Measurements from ENCODE around the gene DNAH3.
"Not testable (repeated sequence)": the region's sequence is repeated elsewhere in the genome, so short reads cannot be mapped to it uniquely, and the experiment has no call there.

Gene DNAH3

DNA sequence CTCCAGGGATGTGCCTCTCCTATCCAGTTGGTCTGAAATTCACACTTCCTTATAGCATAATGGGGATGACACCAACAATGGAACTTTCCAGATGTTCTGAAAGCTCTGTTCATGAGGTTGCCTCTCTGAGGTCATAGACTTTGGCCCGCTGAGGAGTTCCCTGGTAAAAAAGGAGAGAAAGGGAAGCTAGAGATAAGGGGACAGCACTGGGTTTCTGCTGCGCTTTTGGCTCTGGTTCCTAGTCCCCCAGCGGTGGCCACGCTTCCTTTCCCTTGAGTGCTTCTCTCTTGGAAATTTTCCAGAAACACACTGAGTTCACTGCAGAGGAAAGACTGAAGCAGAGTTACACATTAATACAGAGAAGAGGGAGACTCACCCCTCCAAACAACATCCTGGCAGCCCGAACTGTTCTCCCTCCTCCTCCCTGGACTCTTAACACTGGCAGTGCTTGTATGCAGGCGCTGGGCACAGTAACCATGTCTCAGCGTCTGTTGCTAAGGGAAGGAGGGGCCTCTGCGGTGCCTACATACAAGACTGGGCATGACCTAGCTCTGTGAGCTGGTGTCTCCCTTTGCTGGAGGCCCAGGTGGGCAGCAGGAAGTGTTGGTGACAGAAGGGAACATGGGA, at the start of gene DNAH3:
DNAH3 (minus strand) TSS at position 472 of the 627 bp plus-strand sequence. CDS start 527 bp downstream, outside the sequence.
- no peak for DNase-seq (ENCODE audit: low read depth)

- DNase-seq (ENCODE audit: low read depth): no peak
Observed at GRCh38 chr16:21199607-21200218, 49.1 kb upstream of the DNAH3 start.

DNA sequence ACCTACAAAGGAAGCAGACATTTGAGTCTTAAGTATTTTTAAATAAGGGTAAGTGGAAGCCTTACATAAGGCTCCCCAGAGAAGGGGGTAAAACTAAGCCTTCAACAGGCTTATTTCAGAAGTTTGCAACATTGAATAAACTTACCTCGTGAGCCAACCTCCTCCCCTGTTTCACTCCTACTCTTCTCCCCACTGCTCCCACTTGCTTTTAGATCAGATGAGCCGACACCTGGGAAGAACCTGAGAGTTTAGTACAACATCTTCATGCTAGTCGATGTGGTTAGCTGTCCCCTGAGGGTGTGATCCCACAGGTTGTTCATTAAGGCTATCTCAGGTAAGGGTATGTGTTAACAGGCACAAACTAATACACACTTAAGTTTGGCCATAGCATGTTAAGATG, 47.0 kb upstream of the DNAH3 start:
- DNase-seq (ENCODE audit: low read depth): no peak

- no peak for DNase-seq (ENCODE audit: low read depth)
Observed at GRCh38 chr16:21197112-21197511, 46.5 kb upstream of the DNAH3 start.

- not testable (repeated sequence) for DNase-seq (ENCODE audit: low read depth)
Observed at GRCh38 chr16:21195330-21195729, 44.7 kb upstream of the DNAH3 start.

DNA sequence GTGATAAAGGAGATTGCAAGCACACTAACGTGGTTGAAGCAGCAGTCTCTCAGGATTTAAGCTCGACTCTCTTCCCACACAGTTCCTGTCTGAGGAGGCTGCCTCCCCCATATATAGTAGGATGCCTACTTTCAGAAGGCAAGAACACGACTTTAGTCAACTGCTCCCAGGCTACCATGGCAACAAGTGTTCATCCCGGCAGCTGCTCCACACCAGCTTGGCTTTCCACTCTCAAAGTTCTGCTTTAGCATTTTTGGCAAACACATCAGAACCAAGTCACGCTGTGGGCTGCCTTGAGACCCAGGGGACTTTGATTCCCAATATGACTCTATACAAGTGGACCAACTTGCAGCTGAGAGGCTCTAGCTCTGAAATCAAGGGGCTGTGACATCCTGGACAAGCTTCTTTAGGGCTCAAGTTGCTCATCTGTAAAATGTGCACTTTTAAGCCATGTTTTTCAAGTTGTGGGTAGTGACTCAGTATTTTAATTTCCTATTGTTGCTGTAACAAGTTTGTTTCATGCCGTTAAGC, 44.2 kb upstream of the DNAH3 start:
- no peak for DNase-seq (ENCODE audit: low read depth)

GRCh38 chr16:21192991-21193390, 42.3 kb upstream of the DNAH3 start:
- no peak for DNase-seq (ENCODE audit: low read depth)

GRCh38 chr16:21190599-21190998, 40.0 kb upstream of the DNAH3 start:
- no peak for DNase-seq (ENCODE audit: low read depth)

GRCh38 chr16:21190013-21190412, 39.4 kb upstream of the DNAH3 start:
- no peak for DNase-seq (ENCODE audit: low read depth)

DNA sequence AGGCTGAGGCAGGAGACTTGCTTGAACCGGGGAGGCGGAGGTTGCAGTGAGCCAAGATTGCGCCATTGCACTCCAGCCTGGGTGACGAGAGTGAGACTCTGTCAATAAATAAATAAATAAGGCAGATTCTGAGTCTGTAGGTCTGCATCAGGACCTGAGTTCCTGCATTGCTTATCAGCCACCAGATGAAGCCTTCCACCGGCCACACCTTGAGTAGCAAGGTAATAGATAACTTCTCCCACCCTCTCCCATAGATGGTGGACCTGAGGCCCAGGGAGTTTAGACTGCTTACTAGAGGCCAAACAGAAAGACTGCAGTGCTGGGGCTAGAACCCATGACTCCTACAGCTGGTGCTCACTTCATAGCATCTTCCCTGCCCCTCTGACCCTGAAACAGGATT, 38.7 kb upstream of the DNAH3 start:
- DNase-seq (ENCODE audit: low read depth): no peak

DNA sequence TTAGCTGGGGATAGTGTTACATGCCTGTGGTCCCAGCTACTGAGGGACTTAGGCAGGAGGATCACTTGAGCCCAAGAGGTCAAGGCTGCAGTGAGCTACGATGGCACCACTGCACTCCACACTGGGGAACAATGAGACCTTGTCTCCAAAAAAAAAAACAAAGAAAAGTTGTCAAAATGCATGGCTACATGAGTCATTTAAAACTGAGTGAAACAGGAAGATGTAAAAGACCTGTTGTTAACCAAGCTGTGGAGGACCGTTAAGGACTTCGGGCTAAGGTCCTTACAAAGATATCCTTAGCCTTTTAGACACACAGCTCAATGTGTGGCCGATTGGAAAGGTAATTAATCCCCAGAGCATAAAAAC, 35.7 kb upstream of the DNAH3 start:
- no peak for DNase-seq (ENCODE audit: low read depth)

DNA sequence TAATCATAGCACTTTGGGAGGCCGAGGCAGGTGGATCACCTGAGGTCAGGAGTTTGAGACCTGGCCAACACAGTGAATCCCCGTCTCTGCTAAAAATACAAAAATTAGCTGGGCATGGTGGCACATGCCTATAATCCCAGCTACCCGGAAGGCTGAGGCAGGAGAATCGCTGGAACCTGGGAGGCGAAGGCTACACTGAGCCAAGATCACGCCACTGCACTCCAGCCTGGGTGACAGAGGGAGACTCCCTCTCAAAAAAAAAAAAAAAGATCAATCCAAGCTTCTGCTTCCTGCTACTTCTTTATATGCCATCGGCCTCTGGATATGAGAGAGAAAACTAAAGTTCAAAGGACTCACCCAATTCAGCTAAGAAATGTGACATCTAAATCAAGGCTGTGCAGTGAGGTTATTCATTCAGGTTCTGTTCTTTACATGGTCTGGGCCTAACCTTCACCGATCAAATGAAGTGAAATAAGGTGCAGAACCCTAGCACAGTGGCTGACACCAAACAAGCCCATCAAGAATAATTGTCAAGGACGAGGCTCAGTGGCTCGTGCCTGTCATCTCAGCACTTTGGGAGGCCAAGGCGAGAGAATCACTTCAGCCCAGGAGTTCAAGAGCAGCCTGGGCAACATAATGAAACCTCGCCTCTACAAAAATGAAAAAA, 35.1 kb upstream of the DNAH3 start:
- no peak for DNase-seq (ENCODE audit: low read depth)

DNA sequence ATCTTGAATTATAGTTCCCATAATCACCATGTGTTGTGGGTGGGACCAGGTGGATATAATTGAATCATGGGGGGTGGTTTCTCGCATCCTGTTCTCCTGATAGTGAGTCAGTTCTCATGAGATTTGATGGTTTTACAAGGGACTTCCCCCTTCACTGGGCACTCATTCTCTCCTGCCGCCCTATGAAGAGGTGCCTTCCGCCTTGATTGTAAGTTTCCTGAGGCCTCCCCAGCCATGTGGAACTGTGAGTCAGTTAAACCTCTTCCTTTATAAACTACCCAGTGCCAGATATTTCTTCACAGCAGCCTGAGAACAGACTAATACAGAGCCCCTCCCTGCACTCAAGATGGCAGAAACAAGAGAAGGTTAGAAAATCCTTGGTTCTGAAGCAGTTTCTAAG, 34.2 kb upstream of the DNAH3 start:
- DNase-seq (ENCODE audit: low read depth): no peak

- DNase-seq (ENCODE audit: low read depth): no peak
Observed at GRCh38 chr16:21183995-21184394, 33.3 kb upstream of the DNAH3 start.

- DNase-seq (ENCODE audit: low read depth): no peak
Observed at GRCh38 chr16:21179983-21180365, 29.3 kb upstream of the DNAH3 start.

DNA sequence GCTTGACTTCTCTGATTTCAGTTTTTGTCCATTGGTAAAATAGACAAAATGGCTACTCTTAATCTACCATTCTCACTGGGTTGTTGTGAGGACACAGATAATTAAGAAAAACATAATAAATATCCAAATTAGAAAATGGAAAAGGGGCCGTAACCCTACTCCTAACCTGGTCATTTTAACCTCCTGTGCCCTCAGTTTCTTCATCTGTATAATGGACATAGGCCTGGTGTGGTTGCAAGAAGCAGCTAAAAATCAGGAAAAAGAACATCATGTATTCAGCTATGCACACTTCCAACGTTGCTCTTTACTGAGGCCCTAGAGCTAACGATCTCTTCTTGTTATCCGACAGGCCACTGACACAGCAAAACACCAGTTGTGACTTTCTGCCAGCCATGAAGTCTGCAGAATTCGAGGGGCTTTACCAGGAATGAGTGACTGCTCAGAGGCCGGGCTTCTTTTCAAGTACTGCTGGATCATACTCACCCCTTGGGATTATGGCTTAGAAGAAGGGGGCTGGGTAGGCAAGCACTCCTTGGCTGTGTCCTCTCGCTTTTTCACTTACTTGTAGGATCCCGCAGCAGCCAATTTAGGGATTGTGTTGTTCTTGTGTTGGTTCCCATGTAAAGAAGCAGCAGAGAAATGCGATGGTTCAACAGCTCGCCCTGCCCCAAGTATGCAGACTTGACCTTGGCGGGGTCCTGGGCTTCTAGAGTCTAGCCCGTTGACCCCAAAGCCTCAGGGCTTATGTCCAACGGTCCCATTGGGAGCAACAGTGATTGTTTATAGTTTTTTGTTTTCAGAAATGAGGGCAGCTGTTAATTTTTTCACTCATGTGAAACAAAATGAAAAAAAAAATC, 28.7 kb upstream of the DNAH3 start:
- no peak for DNase-seq (ENCODE audit: low read depth)

DNA sequence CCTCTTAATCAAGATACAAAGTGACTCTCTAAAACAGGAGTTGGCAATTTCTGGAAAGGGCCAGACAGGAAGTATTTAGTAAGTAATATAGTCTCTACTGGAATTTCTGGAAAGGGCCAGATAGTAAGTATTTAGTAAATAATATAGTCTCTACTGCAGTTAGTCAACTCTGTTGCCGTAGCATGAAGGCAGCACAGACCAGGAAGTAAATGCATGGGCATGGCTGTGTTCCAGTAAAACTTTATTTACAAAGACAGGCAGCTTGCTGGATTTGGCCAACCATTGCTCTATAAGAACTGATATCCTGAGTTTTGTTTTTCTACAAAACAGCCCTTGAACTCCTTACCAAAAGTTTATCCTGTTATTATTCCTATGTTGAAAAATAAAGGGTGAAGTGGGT, 24.8 kb upstream of the DNAH3 start:
- no peak for DNase-seq (ENCODE audit: low read depth)

DNA sequence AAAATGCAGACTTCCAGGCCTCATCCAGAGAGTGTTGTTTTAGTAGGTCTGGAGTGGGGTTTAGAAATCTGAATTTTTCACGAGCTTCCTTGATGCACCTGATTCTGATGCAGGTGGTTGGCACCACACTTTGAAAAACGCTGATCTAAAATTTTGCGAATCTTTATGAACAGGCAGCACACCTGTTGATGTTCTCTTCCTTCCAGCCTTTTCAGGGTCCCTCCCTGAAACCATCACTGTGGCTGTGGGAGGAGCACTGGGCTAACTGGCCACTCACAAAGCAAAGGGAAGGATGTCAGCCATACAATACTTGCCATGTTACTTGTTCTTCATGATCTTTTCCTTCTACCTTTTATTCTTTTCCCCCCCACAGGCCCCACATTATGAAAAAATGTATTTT, 22.0 kb upstream of the DNAH3 start:
- no peak for DNase-seq (ENCODE audit: low read depth)

DNA sequence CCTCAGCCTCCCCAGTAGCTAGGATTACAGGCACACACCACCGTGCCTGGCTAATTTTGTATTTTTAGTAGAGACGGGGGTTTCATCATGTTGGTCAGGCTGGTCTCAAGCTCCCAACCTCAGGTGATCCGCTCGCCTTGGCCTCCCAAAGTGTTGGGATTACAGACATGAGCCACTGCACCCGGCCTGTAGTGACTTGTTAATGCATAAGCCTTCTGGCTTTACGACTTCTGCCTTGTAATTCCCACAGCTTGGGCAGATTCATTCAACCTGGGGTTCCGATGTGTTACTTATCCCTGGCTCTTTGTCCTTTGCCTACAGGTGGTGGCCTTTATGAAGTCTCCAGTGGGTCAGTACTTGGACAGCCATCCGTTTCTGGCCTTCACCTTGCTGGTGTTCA, 19.5 kb upstream of the DNAH3 start:
- DNase-seq (ENCODE audit: low read depth): not testable (repeated sequence)

DNA sequence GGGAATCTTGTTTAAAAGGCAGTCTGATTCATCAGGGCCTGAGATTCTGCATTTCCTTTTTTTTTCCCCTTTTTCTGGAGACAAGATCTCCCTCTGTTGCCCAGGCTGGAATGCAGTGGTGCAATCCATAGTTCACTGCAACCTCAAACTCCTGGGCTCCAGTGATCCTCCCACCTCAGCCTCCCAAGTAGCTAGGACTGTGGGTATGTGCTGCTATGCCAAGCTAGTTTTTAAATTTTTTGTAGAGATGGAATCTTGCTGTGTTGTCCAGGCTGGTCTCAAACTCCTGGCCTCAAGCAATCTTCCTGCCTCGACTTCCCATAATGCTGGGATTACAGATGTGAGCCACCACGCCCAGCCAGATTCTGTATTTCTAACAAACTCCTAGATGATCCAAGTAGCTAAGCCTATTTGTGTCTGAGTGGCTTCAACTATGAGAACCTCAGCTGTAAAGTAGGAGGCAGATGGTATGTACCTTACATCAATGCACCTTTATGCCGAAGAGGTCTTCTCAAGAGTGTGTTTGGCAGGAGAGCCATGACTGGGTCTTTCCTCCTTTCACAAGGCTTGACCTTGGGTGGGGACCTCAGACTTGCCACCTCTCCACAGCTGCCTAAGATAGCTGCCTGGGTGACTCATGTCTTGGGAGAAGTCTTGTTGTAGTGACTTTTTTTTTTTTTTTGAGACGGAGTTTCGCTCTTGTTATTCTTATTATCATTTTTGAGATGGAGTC, 18.8 kb upstream of the DNAH3 start:
- no peak for DNase-seq (ENCODE audit: low read depth)

GRCh38 chr16:21167929-21168602, 17.4 kb upstream of the DNAH3 start:
- no peak for DNase-seq (ENCODE audit: low read depth)
